MM.1S (cell line): ENCODE data around the gene ARHGAP44.

ENCODE experiments used
- DNase-seq: peaks from one replicate; pipeline ENCODE4 v3.0.0-alpha.2; 2015
- H2AFZ ChIP-seq: fragments of 300-600 bp; sonication (generic); 2 replicates; pipeline ENCODE4 v1.6.0; 2016; ENCODE audit warnings: antibody characterized with exemption, low read length
- H3F3A ChIP-seq: fragments of 300-600 bp; sonication (generic); 2 replicates; pipeline ENCODE4 v1.6.1; 2016; ENCODE audit warnings: mild to moderate bottlenecking, antibody characterized with exemption, low read length, moderate library complexity, mixed read lengths; ENCODE audit not compliant: insufficient read depth
- H3K27ac ChIP-seq: fragments of 300-600 bp; sonication (generic); 2 replicates; pipeline ENCODE4 v1.5.1; 2016; ENCODE audit warnings: mild to moderate bottlenecking, low read length
- H3K27me3 ChIP-seq: fragments of 300-600 bp; sonication (generic); replicated peaks from 2 replicates; pipeline ENCODE4 v1.6.0; 2016; ENCODE audit warnings: low read length; ENCODE audit not compliant: insufficient read depth
- H3K36me3 ChIP-seq: fragments of 300-600 bp; sonication (generic); replicated peaks from 2 replicates; pipeline ENCODE4 v1.6.1; 2016; ENCODE audit warnings: mild to moderate bottlenecking, low read length, mixed read lengths; ENCODE audit not compliant: insufficient read depth
- H3K4me1 ChIP-seq: fragments of 300-600 bp; sonication (generic); 2 replicates; pipeline ENCODE4 v1.6.1; 2016; ENCODE audit warnings: low read length, mixed read lengths
- H3K4me2 ChIP-seq: fragments of 300-600 bp; sonication (generic); 2 replicates; pipeline ENCODE4 v1.6.0; 2016; ENCODE audit warnings: low read depth, low read length
- H3K4me3 ChIP-seq: fragments of 300-600 bp; sonication (generic); 2 replicates; pipeline ENCODE4 v1.5.1; 2016; ENCODE audit warnings: low read length, mixed read lengths
- H3K79me2 ChIP-seq: fragments of 300-600 bp; sonication (generic); 2 replicates; pipeline ENCODE4 v1.6.1; 2016; ENCODE audit warnings: mixed run types, low read length, mixed read lengths
- H3K9ac ChIP-seq: fragments of 300-600 bp; sonication (generic); 2 replicates; pipeline ENCODE4 v1.6.1; 2016; ENCODE audit warnings: low read length, mixed read lengths
- H3K9me2 ChIP-seq: fragments of 300-600 bp; sonication (generic); replicated peaks from 2 replicates; pipeline ENCODE4 v1.6.1; 2016; ENCODE audit warnings: mild to moderate bottlenecking, low read length, mixed read lengths; ENCODE audit not compliant: insufficient read depth
- H3K9me3 ChIP-seq: fragments of 300-600 bp; sonication (generic); replicated peaks from 2 replicates; pipeline ENCODE4 v1.6.1; 2016; ENCODE audit warnings: mild to moderate bottlenecking, low read length, mixed read lengths; ENCODE audit not compliant: insufficient read depth
- H4K20me1 ChIP-seq: fragments of 300-600 bp; sonication (generic); 2 replicates; pipeline ENCODE4 v1.6.1; 2016; ENCODE audit warnings: mild to moderate bottlenecking, low read length, moderate library complexity, mixed read lengths; ENCODE audit not compliant: insufficient read depth
- EZH2 ChIP-seq: fragments of 300-600 bp; sonication (generic); optimal IDR thresholded peaks from 2 replicates; pipeline ENCODE3; 2017; ENCODE audit warnings: low read depth, mild to moderate bottlenecking, antibody characterized with exemption, low read length, mixed read lengths
- EZH2phosphoT487 ChIP-seq: fragments of 300-600 bp; sonication (generic); IDR thresholded peaks from 2 replicates; pipeline ENCODE4 v1.6.1; 2018; ENCODE audit warnings: antibody characterized with exemption, low read length
- TF ChIP-seq, protein P1 (sequence below): fragments of 300-600 bp; sonication (generic); IDR thresholded peaks from 2 replicates; pipeline ENCODE4 v1.5.1; 2016; ENCODE audit warnings: antibody characterized with exemption, low read length, mixed read lengths

The ARHGAP44 gene

DNA sequence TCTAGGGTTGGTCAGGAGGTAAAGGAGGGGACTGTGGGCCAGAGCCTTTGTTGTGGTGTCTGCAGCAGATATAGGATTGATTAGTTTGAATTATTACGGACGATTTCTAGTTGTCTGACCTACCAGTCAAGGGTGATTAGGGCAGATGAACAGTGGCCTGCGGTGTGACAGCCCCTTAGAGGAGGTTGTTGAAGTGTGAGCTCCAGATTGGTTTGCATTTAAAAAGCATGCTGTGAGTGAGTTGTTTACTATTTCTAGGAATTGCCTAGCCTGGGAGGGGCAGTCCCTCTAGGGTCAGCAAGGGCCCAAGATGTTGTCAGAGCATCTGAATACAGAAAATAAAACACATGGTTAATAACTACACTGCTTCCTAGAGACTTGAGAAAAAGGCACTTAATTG is 108.8 kb downstream of the ARHGAP44 start:
- no peak overlapping the region for H3K9ac ChIP-seq
- TF ChIP-seq EZH2phosphoT487, result no peak
- no peak for TF ChIP-seq EZH2
- TF ChIP-seq, protein P1, sequence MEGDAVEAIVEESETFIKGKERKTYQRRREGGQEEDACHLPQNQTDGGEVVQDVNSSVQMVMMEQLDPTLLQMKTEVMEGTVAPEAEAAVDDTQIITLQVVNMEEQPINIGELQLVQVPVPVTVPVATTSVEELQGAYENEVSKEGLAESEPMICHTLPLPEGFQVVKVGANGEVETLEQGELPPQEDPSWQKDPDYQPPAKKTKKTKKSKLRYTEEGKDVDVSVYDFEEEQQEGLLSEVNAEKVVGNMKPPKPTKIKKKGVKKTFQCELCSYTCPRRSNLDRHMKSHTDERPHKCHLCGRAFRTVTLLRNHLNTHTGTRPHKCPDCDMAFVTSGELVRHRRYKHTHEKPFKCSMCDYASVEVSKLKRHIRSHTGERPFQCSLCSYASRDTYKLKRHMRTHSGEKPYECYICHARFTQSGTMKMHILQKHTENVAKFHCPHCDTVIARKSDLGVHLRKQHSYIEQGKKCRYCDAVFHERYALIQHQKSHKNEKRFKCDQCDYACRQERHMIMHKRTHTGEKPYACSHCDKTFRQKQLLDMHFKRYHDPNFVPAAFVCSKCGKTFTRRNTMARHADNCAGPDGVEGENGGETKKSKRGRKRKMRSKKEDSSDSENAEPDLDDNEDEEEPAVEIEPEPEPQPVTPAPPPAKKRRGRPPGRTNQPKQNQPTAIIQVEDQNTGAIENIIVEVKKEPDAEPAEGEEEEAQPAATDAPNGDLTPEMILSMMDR, result no peak
- DNase-seq, result no peak

DNA sequence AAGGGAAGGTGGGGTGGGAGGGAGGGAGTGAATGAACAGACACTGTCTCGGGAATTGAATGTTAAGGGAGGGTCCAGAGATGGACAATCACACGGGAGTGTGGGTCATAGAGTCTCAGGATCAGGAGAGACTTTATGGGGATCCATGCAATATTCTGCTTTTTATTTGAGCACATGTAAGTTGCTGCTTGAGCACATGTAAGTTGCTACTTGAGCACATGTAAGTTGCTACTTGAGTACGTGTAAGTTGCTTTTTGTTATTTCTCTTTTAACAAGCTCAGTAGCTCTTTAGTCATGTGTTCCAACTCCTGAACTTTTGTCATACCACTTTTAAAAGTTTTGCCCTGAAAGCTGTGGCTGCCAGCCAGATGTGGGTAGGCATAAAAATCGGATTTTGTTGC is 110.3 kb downstream of the ARHGAP44 start:
- Histone ChIP-seq H3K9me3 (no peaks in the 10 kb centered on the region), H3K79me2 (no peaks in the 10 kb centered on the region), H3K4me3 (no peak overlapping the region), H3K27me3 (no peaks in the 10 kb centered on the region), H3K4me2 (no peak overlapping the region), H3K9me2 (no peaks in the 10 kb centered on the region), H3K4me1 (no peaks in the 10 kb centered on the region), H3K9ac (no peak overlapping the region), H3K36me3 (no peaks in the 10 kb centered on the region), H3K27ac (no peak overlapping the region), H2AFZ (no peak overlapping the region), H4K20me1 (no peaks in the 10 kb centered on the region), H3F3A (no peaks in the 10 kb centered on the region)
- no peak for TF ChIP-seq EZH2phosphoT487
- TF ChIP-seq, protein P1, result no peak
- no peak for TF ChIP-seq EZH2
- no peak for DNase-seq

More for the DNA sequence above, 108.8 kb downstream of the ARHGAP44 start:
- no peak overlapping the region for H3K4me3 ChIP-seq
- no peaks in the 10 kb centered on the region for H3K9me3 ChIP-seq
- H2AFZ ChIP-seq, result no peak overlapping the region
- no peak overlapping the region for H3K4me2 ChIP-seq
- no peaks in the 10 kb centered on the region for H3K27me3 ChIP-seq
- H3F3A ChIP-seq, result no peaks in the 10 kb centered on the region
- H3K4me1 ChIP-seq, result no peaks in the 10 kb centered on the region
- no peaks in the 10 kb centered on the region for H4K20me1 ChIP-seq
- H3K79me2 ChIP-seq, result no peaks in the 10 kb centered on the region
- H3K36me3 ChIP-seq, result no peaks in the 10 kb centered on the region
- H3K9me2 ChIP-seq, result no peaks in the 10 kb centered on the region
- H3K27ac ChIP-seq, result no peak overlapping the region

DNA sequence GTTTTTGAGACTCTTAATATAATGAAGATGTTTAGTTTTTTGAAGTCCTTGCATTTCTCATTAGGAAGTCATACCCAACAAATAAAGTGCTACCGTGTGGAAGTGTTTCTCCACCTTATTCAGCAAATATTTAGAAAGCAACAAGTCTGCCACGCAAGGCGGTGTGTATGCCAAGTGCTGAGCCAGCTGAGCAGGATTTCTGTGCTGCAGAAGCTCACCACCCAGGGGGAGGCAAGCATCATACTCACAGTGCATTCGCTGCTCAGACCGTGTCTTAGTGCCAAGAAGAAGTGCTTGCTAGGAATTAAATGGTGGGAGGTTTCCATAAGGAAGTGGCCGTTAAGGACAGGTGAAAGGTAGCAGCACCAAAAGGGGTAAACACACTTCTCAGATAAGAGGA is 111.2 kb downstream of the ARHGAP44 start:
- Histone ChIP-seq H3K27ac (no peak overlapping the region), H3K9ac (no peak overlapping the region), H2AFZ (no peak overlapping the region), H3F3A (no peaks in the 10 kb centered on the region), H3K9me3 (no peaks in the 10 kb centered on the region), H3K4me1 (no peaks in the 10 kb centered on the region), H3K27me3 (no peaks in the 10 kb centered on the region), H3K4me2 (no peak overlapping the region), H3K79me2 (no peaks in the 10 kb centered on the region), H3K36me3 (no peaks in the 10 kb centered on the region), H3K9me2 (no peaks in the 10 kb centered on the region), H3K4me3 (no peak overlapping the region), H4K20me1 (no peaks in the 10 kb centered on the region)
- TF ChIP-seq EZH2phosphoT487, result no peak
- TF ChIP-seq, protein P1, result no peak
- no peak for TF ChIP-seq EZH2
- no peak for DNase-seq

DNA sequence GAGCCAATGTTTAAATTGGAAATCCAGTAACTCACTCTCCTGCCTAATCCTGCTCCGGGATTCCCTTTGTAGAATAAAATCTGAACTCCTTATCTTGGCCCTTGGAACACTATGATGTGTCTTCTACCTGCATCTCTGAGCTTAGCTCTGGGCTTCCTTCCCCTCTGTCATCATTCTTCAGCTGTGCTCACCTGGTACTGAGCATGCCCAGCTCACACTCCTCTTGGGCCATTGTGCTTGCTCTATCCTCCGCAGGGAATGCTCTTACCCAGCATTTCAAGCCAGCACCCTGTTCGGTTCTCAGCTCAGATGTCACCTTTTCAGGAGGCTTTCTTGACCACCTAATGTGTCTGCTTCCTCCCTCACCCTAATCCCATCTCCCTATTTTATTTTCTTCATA is 112.7 kb downstream of the ARHGAP44 start:
- Histone ChIP-seq H3K27me3 (no peaks in the 10 kb centered on the region), H3K4me2 (no peak overlapping the region), H2AFZ (no peak overlapping the region), H3F3A (no peaks in the 10 kb centered on the region), H3K27ac (no peak overlapping the region), H3K9me2 (no peaks in the 10 kb centered on the region), H4K20me1 (no peaks in the 10 kb centered on the region), H3K9ac (no peak overlapping the region), H3K9me3 (no peaks in the 10 kb centered on the region), H3K4me1 (no peaks in the 10 kb centered on the region), H3K79me2 (no peaks in the 10 kb centered on the region), H3K4me3 (no peak overlapping the region), H3K36me3 (no peaks in the 10 kb centered on the region)
- no peak for DNase-seq
- TF ChIP-seq EZH2 (no peak), EZH2phosphoT487 (no peak)
- TF ChIP-seq, protein P1, result no peak
